Measurements from ENCODE around the gene TMIGD2.
"Not testable (repeated sequence)": the region's sequence is repeated elsewhere in the genome, so short reads cannot be mapped to it uniquely, and the experiment has no call there.

TMIGD2 gene

DNA sequence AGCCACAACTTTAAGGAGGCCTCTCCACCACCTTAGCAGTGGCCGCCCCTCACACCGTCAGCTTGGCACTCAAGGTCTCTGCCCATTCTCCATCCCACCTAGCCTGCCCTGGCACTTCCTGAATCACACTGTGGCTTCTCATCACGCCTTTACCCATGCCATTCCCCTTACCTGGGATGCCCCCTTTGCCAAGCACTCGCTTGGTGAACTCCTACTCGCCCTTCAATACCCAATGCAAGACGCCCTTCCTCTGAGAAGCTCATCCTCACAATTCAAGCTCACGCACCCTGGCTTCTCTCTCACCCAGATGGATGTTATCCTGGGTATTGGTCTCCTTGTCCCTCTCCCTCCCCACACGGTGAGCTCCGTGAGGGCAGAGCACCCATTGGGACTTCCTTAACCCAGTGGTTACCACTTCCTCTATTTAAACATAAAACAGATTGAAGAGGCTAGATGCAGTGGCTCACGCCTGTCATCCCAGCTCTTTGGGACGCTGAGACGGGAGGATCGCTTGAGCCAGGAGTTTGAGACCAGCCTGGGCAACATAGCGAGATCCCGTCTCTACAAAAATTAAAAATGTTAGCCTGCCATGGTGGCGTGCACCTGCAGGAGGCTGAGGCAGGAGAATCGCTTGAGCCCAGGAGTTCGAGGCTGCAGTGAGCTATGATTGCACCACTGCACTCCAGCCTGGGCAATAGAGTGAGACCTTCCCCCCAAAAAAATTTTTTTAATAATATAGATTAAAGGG is 35.8 kb downstream of the TMIGD2 start:
- DNase-seq, result no peak

DNA sequence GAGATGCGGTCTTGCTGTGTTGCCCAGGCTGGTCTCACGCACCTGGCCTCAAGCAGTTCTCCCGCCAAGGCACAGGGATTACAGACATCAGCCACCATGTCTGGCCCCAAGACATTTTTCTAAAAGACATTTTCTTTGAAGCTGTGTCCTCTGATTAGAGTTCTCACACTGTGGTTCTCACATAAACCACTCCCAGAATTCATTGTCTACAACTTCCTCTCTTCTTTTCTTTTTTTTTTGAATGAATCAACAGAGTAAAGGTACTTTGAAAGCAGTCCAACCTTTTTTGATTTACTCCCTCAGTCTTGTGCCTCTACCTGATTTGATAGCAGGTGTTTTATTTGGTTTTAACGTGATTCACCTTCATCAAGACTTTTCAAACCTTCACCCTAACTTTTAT is 37.4 kb downstream of the TMIGD2 start:
- DNase-seq, result no peak

DNA sequence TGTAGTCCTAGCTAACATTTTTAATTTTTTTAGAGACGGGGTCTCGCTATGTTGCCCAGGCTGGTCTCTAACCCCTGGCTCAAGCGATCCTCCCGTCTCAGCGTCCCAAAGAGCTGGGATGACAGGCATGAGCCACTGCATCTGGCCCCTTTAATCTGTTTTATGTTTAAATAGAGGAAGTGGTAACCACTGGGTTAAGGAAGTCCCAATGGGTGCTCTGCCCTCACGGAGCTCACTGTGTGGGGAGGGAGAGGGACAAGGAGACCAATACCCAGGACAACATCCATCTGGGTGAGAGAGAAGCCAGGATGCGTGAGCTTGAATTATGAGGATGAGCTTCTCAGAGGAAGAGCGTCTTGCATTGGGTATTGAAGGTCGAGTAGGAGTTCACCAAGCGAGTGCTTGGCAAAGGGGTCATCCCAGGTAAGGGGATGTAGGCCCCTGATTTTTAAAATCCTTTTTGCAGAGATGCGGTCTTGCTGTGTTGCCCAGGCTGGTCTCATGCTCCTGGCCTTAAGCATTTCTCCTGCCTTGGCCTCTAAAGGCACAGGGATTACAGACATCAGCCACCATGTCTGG is 41.5 kb downstream of the TMIGD2 start:
- DNase-seq, result no peak

DNA sequence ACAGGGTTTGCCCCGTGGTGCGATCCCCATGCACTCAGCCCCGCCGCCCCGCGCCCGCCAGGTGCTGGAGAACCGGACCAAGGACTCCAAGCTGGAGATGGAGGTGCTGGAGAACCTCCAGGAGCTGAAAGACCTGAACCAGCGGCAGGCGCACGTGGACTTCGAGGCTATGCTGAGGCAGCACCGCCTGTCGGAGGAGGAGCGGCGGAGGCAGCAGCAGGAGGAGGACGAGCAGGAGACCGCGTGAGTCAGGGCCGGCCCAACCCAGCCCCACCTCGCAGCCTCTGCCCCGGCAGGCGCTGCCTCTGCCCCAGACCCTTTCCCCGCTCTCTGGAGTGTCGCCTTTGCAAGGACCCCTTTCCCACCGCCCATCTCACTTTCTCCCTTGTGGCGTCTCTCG is 44.0 kb downstream of the TMIGD2 start:
- no peak for DNase-seq

DNA sequence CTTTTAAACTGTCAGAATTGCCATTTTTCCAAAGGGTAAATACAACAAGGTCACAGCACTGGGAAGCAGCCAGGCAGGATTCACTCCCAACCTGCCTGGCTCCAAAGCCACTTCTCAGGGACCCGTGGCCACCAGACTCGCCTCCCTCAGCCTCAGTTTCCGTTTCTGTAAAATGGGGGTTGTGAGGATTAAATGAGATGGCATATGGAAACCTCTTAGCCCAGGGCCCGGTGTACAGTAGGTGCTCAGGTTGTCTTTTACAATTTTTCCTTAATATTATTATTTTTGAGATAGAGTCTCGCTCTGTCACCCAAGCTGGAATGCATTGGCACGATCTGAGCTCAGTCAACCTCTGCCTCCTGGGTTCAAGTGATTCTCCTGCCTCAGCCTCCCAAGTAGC is 45.2 kb downstream of the TMIGD2 start:
- no peak for DNase-seq

DNA sequence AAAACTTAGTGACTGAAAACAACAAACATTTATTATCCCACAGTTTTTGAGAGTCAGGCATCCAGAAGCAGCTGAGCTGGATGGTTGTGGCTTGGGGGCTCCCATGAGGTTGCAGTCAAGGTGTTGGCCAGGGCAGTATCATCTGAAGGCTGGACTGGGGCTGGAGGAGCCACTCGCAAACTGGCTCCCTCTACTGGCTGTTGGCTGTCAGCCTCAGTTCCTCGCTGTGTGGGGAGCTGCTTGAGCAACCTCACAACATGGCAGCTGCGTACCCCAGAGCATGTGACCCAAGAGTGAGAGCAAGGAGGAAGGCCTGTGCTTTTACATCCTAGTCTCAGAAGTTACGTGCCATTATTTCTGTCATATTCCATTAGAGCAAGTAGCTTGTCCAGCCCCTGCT is 45.6 kb downstream of the TMIGD2 start:
- DNase-seq, result peak; percentile 17

DNA sequence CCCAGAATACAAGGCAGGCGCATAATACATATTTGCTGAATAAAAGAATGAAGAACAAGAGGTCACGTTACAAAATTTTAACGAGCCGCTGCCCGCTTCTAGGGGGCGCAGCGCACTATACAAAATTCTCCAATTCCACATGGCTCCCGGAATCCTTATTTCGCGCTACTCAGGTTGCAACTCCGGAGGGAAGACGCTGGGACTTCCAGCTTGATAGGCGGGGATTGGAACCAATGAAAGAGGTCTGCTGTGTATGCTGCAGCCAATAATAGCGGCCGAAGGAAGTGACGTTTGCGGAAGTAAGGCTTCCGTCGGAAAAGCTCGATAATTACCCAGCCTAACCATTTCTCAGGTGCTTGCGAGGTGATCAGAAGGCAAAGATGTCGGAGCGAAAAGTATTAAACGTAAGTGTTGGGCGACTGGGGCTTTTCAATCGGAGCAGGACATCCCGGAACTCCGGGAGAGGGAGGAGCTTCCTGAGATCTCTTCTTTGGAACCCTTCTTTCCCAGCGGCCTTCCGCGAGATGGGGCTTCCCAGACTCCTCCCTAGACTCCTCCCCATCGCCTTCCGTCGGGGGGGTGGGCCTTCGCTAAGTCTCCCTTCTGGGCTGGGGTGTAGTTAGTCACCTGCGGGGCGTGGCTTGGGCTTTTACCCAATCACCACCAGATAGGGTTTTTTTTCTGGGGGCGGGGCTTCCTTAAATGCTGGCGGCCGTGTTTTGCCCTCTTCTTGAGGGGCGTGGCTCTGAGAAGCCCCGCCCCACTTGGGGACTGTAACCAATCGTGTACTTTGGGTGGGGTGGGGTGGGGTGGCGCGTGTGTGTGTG is 55.2 kb downstream of the TMIGD2 start, which contains the start of gene YJU2:
TSS of gene YJU2 (plus strand) at position 314 of the 827 bp plus-strand sequence. CDS start at position 381, 67 bp downstream.
- DNase-seq, result peak; percentile 100

DNA sequence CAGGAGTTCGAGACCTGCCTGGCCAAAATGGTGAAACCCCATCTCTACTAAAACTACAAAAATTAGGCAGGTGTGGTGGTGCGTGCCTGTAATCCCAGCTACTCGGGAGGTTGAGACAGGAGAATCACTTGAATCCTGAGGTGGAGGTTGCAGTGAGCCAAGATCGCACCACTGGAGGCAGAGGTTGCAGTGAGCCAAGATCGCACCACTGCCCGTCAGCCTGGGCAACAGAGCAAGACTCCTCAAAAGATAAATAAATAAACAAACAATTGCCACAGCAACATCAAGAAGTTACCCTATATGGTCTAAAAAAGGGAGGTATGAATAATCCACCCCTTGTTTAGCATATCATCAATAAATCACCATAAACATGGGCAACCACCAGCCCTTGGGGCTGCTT is 56.3 kb downstream of the TMIGD2 start:
- DNase-seq, result not testable (repeated sequence)
